Neuronal stem cell (in vitro differentiated cells): Measurements from ENCODE around the gene TOMM7.
A peak's percentile ranks its signal among the peaks of the same experiment; 100 is the strongest.
"Not testable (repeated sequence)": the region's sequence is repeated elsewhere in the genome, so short reads cannot be mapped to it uniquely, and the experiment has no call there.

Source experiments
- DNase-seq: peaks from one replicate; pipeline ENCODE4 v3.0.0-alpha.2; 2013; ENCODE audit warnings: low spot score
- H2AFZ ChIP-seq: one replicate; pipeline ENCODE4 v1.6.1; 2013; ENCODE audit warnings: mild to moderate bottlenecking, low read length, inconsistent platforms
- H2AK5ac ChIP-seq: 2 replicates; pipeline ENCODE4 v1.6.1; 2013; ENCODE audit warnings: low read depth, mild to moderate bottlenecking, inconsistent platforms, low read length, moderate library complexity, mixed read lengths
- H2BK120ac ChIP-seq: 2 replicates; pipeline ENCODE4 v1.6.1; 2013; ENCODE audit warnings: low read depth, mild to moderate bottlenecking, inconsistent platforms, low read length, moderate library complexity, mixed read lengths
- H2BK12ac ChIP-seq: one replicate; pipeline ENCODE4 v1.6.1; 2013; ENCODE audit warnings: low read length, inconsistent platforms
- H2BK15ac ChIP-seq: 2 replicates; pipeline ENCODE4 v1.6.1; 2013; ENCODE audit warnings: mild to moderate bottlenecking, low read length, inconsistent platforms, mixed read lengths
- H2BK5ac ChIP-seq: one replicate; pipeline ENCODE4 v1.6.1; 2013; ENCODE audit warnings: inconsistent platforms, mild to moderate bottlenecking, low read length, moderate library complexity
- H3K14ac ChIP-seq: one replicate; pipeline ENCODE4 v1.6.1; 2013; ENCODE audit warnings: low read length, inconsistent platforms
- H3K18ac ChIP-seq: 2 replicates; pipeline ENCODE4 v1.6.1; 2013; ENCODE audit warnings: low read length, inconsistent platforms
- H3K23ac ChIP-seq: 2 replicates; pipeline ENCODE4 v1.6.1; 2013; ENCODE audit warnings: low read depth, mild to moderate bottlenecking, mixed read lengths, low read length, inconsistent platforms; ENCODE audit not compliant: poor library complexity
- H3K27ac ChIP-seq: replicated peaks from 3 replicates; pipeline ENCODE4 v1.5.1; 2013; ENCODE audit warnings: low read length, inconsistent platforms
- H3K27me3 ChIP-seq, 3 experiments: 2 replicates each; pipeline ENCODE4 v1.6.1; 2013; ENCODE audit warnings: low read length in 3 of 3, mild to moderate bottlenecking in 2 of 3, inconsistent platforms in 1 of 3, low read depth in 1 of 3, mixed read lengths in 1 of 3, moderate library complexity in 1 of 3; ENCODE audit not compliant: control insufficient read depth in 3 of 3, insufficient read depth in 3 of 3
- H3K36me3 ChIP-seq, 2 donors: replicated peaks in 1 of 2; 2 replicates each; pipeline ENCODE4 v1.6.1; 2013; ENCODE audit warnings: low read length in 2 of 2; ENCODE audit not compliant: control insufficient read depth in 2 of 2, insufficient read depth in 2 of 2
- H3K4ac ChIP-seq: 2 replicates; pipeline ENCODE4 v1.6.1; 2013; ENCODE audit warnings: inconsistent platforms, mild to moderate bottlenecking, low read length, moderate library complexity
- H3K4me1 ChIP-seq, 2 donors: 1 replicate in 1 of 2; 2 replicates in 1 of 2; pipeline ENCODE4 v1.6.1; 2013; ENCODE audit warnings: low read length in 2 of 2, low read depth in 1 of 2; ENCODE audit not compliant: control insufficient read depth in 2 of 2, insufficient read depth in 1 of 2
- H3K4me2 ChIP-seq: one replicate; pipeline ENCODE4 v1.6.1; 2013; ENCODE audit warnings: mild to moderate bottlenecking, low read length, inconsistent platforms; ENCODE audit not compliant: insufficient read depth, poor library complexity, severe bottlenecking
- H3K4me3 ChIP-seq, 2 donors: 2 replicates each; pipeline ENCODE4 v1.5.1; 2013; ENCODE audit warnings: low read length in 2 of 2, mild to moderate bottlenecking in 2 of 2, inconsistent platforms in 1 of 2, moderate library complexity in 1 of 2
- H3K79me1 ChIP-seq: one replicate; pipeline ENCODE4 v1.6.1; 2013; ENCODE audit warnings: low read depth, mild to moderate bottlenecking, inconsistent platforms, low read length, moderate library complexity
- H3K9ac ChIP-seq: one replicate; pipeline ENCODE4 v1.6.1; 2013; ENCODE audit warnings: mild to moderate bottlenecking, low read depth, low read length, inconsistent platforms; ENCODE audit not compliant: poor library complexity
- H3K9me3 ChIP-seq, 2 donors: replicated peaks in 1 of 2; 2 replicates each; pipeline versions ENCODE3 to v1.6.1; 2013; ENCODE audit warnings: low read length in 2 of 2, mild to moderate bottlenecking in 2 of 2, inconsistent platforms in 1 of 2, low read depth in 1 of 2, mixed read lengths in 1 of 2, moderate library complexity in 1 of 2; ENCODE audit not compliant: control insufficient read depth in 2 of 2, insufficient read depth in 1 of 2
- H4K8ac ChIP-seq: one replicate; pipeline ENCODE4 v1.6.1; 2013; ENCODE audit warnings: low read depth, mild to moderate bottlenecking, inconsistent platforms, low read length, moderate library complexity
- H4K91ac ChIP-seq: one replicate; pipeline ENCODE4 v1.6.1; 2013; ENCODE audit warnings: low read length, low read depth, mild to moderate bottlenecking, inconsistent platforms; ENCODE audit not compliant: poor library complexity
- WGBS, 2 donors: extraction: QIAGEN DNeasy Blood & Tissue Kit; methylation state at CpG; one replicate each; pipeline ENCODE4 v1.1.7; 2013; ENCODE audit warnings: missing lambda C conversion rate in 2 of 2, mixed read lengths in 1 of 2; ENCODE audit not compliant: insufficient read length in 2 of 2, insufficient replicate concordance in 1 of 2; ENCODE audit errors: extremely low coverage in 2 of 2; 5-methylcytosine and 5-hydroxymethylcytosine counted together

TOMM7 gene

GRCh38 chr7:22808140-22808539, 14.5 kb downstream of the TOMM7 start:
- no peak for DNase-seq
- Histone ChIP-seq H3K9ac (no peak overlapping the region), H3K4me3 (no peak overlapping the region), H3K36me3 (peaks cover 0 to 16% of the 10 kb centered on the region in 2 donors), H3K27me3 (no peaks in the 10 kb centered on the region), H3K4me1 (peaks cover 0 to 4% of the 10 kb centered on the region in 2 donors), H2AFZ (peak overlapping the region; percentile 33), H3K4ac (no peak overlapping the region), H2BK5ac (no peak overlapping the region), H3K79me1 (no peaks in the 10 kb centered on the region), H3K4me2 (no peak overlapping the region), H4K91ac (no peak overlapping the region), H2BK15ac (no peak overlapping the region), H2BK12ac (no peak overlapping the region), H3K27ac (no peak overlapping the region), H3K23ac (no peak overlapping the region), H2BK120ac (no peak overlapping the region), H3K9me3 (no peaks in the 10 kb centered on the region), H3K18ac (peak overlapping the region; percentile 33), H4K8ac (no peak overlapping the region), H3K14ac (no peak overlapping the region), H2AK5ac (no peak overlapping the region)
- WGBS, 2 donors, result no CpG with 5 or more reads among the region's 6 CpGs

DNA sequence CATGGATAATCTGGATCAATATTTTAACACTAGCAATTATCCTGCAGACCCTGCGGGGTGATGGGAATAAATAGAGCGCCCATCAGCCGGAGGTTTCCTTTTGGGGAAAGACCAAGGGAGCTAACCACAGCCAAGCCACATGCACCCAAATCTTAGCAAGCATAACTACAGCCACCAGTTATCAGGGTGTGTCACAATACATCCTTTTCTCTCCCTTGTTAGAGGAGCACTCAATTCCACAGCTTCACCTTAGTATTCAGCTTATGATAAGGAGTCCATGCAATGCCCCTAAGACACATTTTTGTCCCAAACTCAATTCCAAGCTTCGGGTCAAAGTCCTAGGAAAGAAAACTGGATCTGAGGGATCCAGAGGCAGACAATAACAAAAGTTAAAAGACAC, 15.9 kb downstream of the TOMM7 start:
- Histone ChIP-seq H3K9me3 (peaks cover 0 to 2% of the 10 kb centered on the region in 2 donors), H4K8ac (no peak overlapping the region)
- DNase-seq, result no peak

DNA sequence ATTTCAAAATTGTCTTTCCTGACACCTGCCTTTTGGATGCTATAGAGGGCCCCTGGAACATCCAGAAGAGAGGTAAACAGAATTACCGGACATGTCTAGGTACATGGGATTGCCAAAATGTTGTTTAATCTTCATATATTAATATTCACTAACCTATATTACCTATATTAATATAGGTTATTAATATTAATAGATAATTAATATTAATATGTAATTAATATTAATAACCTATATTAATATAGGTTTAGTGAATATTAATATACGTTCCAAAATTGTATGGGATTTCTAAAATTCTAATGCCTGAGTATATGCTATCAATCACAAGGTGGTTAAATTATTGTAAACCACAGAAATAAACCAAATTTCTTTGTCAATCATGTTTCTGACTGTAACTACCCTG, 17.4 kb downstream of the TOMM7 start:
- no CpG with 5 or more reads among the region's 2 CpGs for WGBS, 2 donors
- Histone ChIP-seq H3K27ac (no peak overlapping the region), H3K79me1 (no peaks in the 10 kb centered on the region)

More for the DNA sequence above, 15.9 kb downstream of the TOMM7 start:
- Histone ChIP-seq H2AFZ (no peak overlapping the region), H2AK5ac (no peak overlapping the region), H2BK120ac (no peak overlapping the region), H3K4me3 (no peak overlapping the region), H3K9ac (no peak overlapping the region), H3K79me1 (no peaks in the 10 kb centered on the region), H3K23ac (no peak overlapping the region), H3K27me3 (no peaks in the 10 kb centered on the region), H2BK5ac (no peak overlapping the region), H3K18ac (no peak overlapping the region), H3K4me2 (no peak overlapping the region), H3K36me3 (peaks cover 0 to 2% of the 10 kb centered on the region in 2 donors), H3K4ac (no peak overlapping the region), H2BK12ac (no peak overlapping the region), H4K91ac (no peak overlapping the region), H2BK15ac (no peak overlapping the region), H3K27ac (no peak overlapping the region), H3K4me1 (peaks cover 4 to 8% of the 10 kb centered on the region in 2 donors), H3K14ac (no peak overlapping the region)
- no CpG with 5 or more reads among the region's 4 CpGs for WGBS, 2 donors

GRCh38 chr7:22802831-22803230, 19.8 kb downstream of the TOMM7 start:
- H3K14ac ChIP-seq, H3K79me1 ChIP-seq, H2BK15ac ChIP-seq, H3K9me3 ChIP-seq, H2BK120ac ChIP-seq, H3K18ac ChIP-seq, H3K23ac ChIP-seq, H4K8ac ChIP-seq, H3K4ac ChIP-seq, H4K91ac ChIP-seq, H3K9ac ChIP-seq, H3K4me2 ChIP-seq, H2AFZ ChIP-seq, H2BK5ac ChIP-seq, H3K27me3 ChIP-seq, H3K27ac ChIP-seq, H3K4me1 ChIP-seq, H2AK5ac ChIP-seq, DNase-seq, H3K36me3 ChIP-seq, H3K4me3 ChIP-seq, H2BK12ac ChIP-seq: not testable (repeated sequence)
- WGBS, 2 donors, result no CpG with 5 or more reads among the region's 4 CpGs

More for the DNA sequence above, 17.4 kb downstream of the TOMM7 start:
- Histone ChIP-seq H2BK5ac (no peak overlapping the region), H3K4me1 (peaks cover 4 to 8% of the 10 kb centered on the region in 2 donors), H3K9me3 (peaks cover 0 to 2% of the 10 kb centered on the region in 2 donors), H4K8ac (no peak overlapping the region), H3K18ac (no peak overlapping the region), H2AK5ac (no peak overlapping the region), H3K9ac (no peak overlapping the region), H2BK12ac (no peak overlapping the region), H3K14ac (no peak overlapping the region), H3K4me3 (no peak overlapping the region), H2AFZ (no peak overlapping the region), H3K4me2 (no peak overlapping the region), H2BK120ac (no peak overlapping the region), H3K27me3 (no peaks in the 10 kb centered on the region), H3K23ac (no peak overlapping the region), H3K36me3 (no peaks in the 10 kb centered on the region), H4K91ac (no peak overlapping the region), H2BK15ac (no peak overlapping the region), H3K4ac (no peak overlapping the region)
- no peak for DNase-seq
